B cell (primary cell): ENCODE data around the gene GAREM2. TPM values are rescaled to one million over a fixed set of nuclear protein-coding genes. Genes with fewer than 3 reads are reported as not detected.

ENCODE experiments used
- ATAC-seq: fragments of 200-7000 bp; cut with Tn5 transposase; one replicate; pipeline ENCODE4 v1.10.0; 2021; ENCODE audit warnings: low read depth, mild to moderate bottlenecking, moderate number of reproducible peaks, moderate library complexity
- CTCF ChIA-PET: fragments of 350-600 bp; sonication (Branson Sonifier 250); formaldehyde crosslinking; loops from one replicate; lab custom pipeline; 2021; ENCODE audit warnings: antibody characterized with exemption, inconsistent platforms; lab: Charles Lee
- POLR2A ChIA-PET: fragments of 350-600 bp; sonication (Branson Sonifier 250); formaldehyde crosslinking; loops from one replicate; lab custom pipeline; 2021; ENCODE audit warnings: antibody characterized with exemption; lab: Charles Lee
- DNase-seq: peaks from one replicate; pipeline ENCODE4 v3.0.0; 2013
- H2AFZ ChIP-seq: 2 replicates; pipeline ENCODE4 v1.6.1; 2012; ENCODE audit warnings: mild to moderate bottlenecking, low read depth, low read length; ENCODE audit not compliant: insufficient read depth, poor library complexity, severe bottlenecking
- H3K27ac ChIP-seq, 2 donors: 1 replicate in 1 of 2; 2 replicates in 1 of 2; pipeline ENCODE4 v1.5.1; 2012 to 2013; ENCODE audit warnings: low read length in 2 of 2, mild to moderate bottlenecking in 2 of 2, moderate library complexity in 1 of 2
- H3K27me3 ChIP-seq, 4 experiments: fragments of 200-600 bp in 1 of 4; sonication (generic) in 1 of 4; replicated peaks in 1 of 4; 1 replicate in 2 of 4; 2 replicates in 2 of 4; pipeline versions ENCODE4 v1.6.1 to v1.7.0; 2013 to 2016; ENCODE audit warnings: low read length in 3 of 4, mild to moderate bottlenecking in 2 of 4, mixed read lengths in 1 of 4, moderate library complexity in 1 of 4; ENCODE audit not compliant: insufficient read depth in 4 of 4, control insufficient read depth in 3 of 4; ENCODE audit errors: control extremely low read depth in 1 of 4
- H3K36me3 ChIP-seq, 2 experiments: replicated peaks in 1 of 2; 1 replicate in 1 of 2; 2 replicates in 1 of 2; pipeline versions ENCODE4 v1.6.1 to v1.7.1; 2013; ENCODE audit warnings: low read length in 1 of 2; ENCODE audit not compliant: insufficient read depth in 2 of 2, control insufficient read depth in 1 of 2; ENCODE audit errors: control extremely low read depth in 1 of 2, extremely low read depth in 1 of 2
- H3K4me1 ChIP-seq, 2 donors: fragments of 200-600 bp in 1 of 2; sonication (generic) in 1 of 2; 1 replicate in 1 of 2; 2 replicates in 1 of 2; pipeline versions ENCODE4 v1.5.1 to v1.6.1; 2013 to 2017; ENCODE audit warnings: low read length in 2 of 2; ENCODE audit not compliant: control insufficient read depth in 2 of 2, insufficient read depth in 2 of 2
- H3K4me2 ChIP-seq: replicated peaks from 2 replicates; pipeline ENCODE3; 2012; ENCODE audit warnings: mild to moderate bottlenecking, low read depth, low read length; ENCODE audit not compliant: poor library complexity, severe bottlenecking
- H3K4me3 ChIP-seq, 5 experiments: fragments of 200-600 bp in 1 of 5; sonication (generic) in 1 of 5; 1 replicate in 3 of 5; 2 replicates in 2 of 5; pipeline versions ENCODE4 v1.5.1 to v1.7.0; 2011 to 2016; ENCODE audit warnings: low read length in 4 of 5, mild to moderate bottlenecking in 4 of 5, low read depth in 2 of 5, control low read depth in 1 of 5, moderate library complexity in 1 of 5; ENCODE audit not compliant: insufficient read depth in 1 of 5; ENCODE audit errors: control extremely low read depth in 1 of 5, extremely low read depth in 1 of 5
- H3K79me2 ChIP-seq: fragments of 200-600 bp; sonication (generic); one replicate; pipeline ENCODE4 v1.6.0; 2016; ENCODE audit warnings: low read length; ENCODE audit not compliant: control insufficient read depth, insufficient read depth
- H3K9ac ChIP-seq: fragments of 200-600 bp; sonication (generic); 2 replicates; pipeline ENCODE4 v1.6.1; 2017; ENCODE audit warnings: mild to moderate bottlenecking, low read length, moderate library complexity
- H3K9me3 ChIP-seq, 3 donors: one replicate each; pipeline versions ENCODE4 v1.6.1 to v1.7.1; 2013; ENCODE audit warnings: low read length in 2 of 3; ENCODE audit not compliant: control insufficient read depth in 2 of 3, insufficient read depth in 1 of 3; ENCODE audit errors: control extremely low read depth in 1 of 3
- H4K20me1 ChIP-seq: 2 replicates; pipeline ENCODE4 v1.6.0; 2012; ENCODE audit warnings: mild to moderate bottlenecking, low read length; ENCODE audit not compliant: insufficient read depth, control insufficient read depth, poor library complexity, severe bottlenecking
- H3K27ac Mint-ChIP-seq: one replicate; pipeline ENCODE4 v1.8.0; 2021; ENCODE audit warnings: mixed read lengths
- H3K27me3 Mint-ChIP-seq: one replicate; pipeline ENCODE4 v1.8.0; 2021; ENCODE audit warnings: mixed read lengths
- H3K4me1 Mint-ChIP-seq: one replicate; pipeline ENCODE4 v1.8.0; 2021; ENCODE audit warnings: mixed read lengths
- H3K4me3 Mint-ChIP-seq: one replicate; pipeline ENCODE4 v1.8.0; 2021; ENCODE audit warnings: mixed read lengths
- H3K9me3 Mint-ChIP-seq: one replicate; pipeline ENCODE4 v1.8.0; 2022; ENCODE audit warnings: mixed read lengths; ENCODE audit not compliant: insufficient read depth
- CTCF ChIP-seq: fragments of 200-600 bp; IDR thresholded peaks from one replicate; pipeline ENCODE4 v1.8.0; 2022; ENCODE audit warnings: antibody characterized with exemption, mild to moderate bottlenecking
- EZH2 ChIP-seq: IDR thresholded peaks from 2 replicates; pipeline ENCODE4 v1.6.1; 2012; ENCODE audit warnings: borderline replicate concordance, low read depth, mild to moderate bottlenecking, moderate library complexity, low read length; ENCODE audit not compliant: insufficient read depth, poor library complexity, severe bottlenecking
- WGBS: methylation state at CpG from one replicate; pipeline ENCODE4 v1.1.5; 2013; ENCODE audit warnings: missing lambda C conversion rate; ENCODE audit not compliant: insufficient coverage; 5-methylcytosine and 5-hydroxymethylcytosine counted together
- intact Hi-C: fragments of 100-400 bp; cut with micrococcal nuclease; formaldehyde crosslinking; loops from one replicate; pipeline ENCODE4 v1.10.0; 2022
- polyA plus RNA-seq: library from polyadenylated mRNA; depleted of rRNA; stranded (reverse); fragments of >200 nt; gene quantifications from 2 replicates; pipeline ENCODE4 v1.2.3, GENCODE V29; 2012
- total RNA-seq, 2 donors: library from RNA; stranded (reverse); fragments of 120-200 nt in 1 of 2; gene quantifications; 1 replicate in 1 of 2; 2 replicates in 1 of 2; pipeline versions ENCODE4 v1.2.3 to v1.2.4, GENCODE V29; 2013 to 2022

The GAREM2 gene
- total and polyA plus RNA-seq, 2 donors (not counting 1 experiment from before 2014, with no cell fraction given): 0.27 to 1.7 TPM

GRCh38 chr2:26177122-26177521, 4.2 kb downstream of the GAREM2 start:
- no peak overlapping the region for H2AFZ ChIP-seq
- peaks cover 0 to 12% (median 0%) of the 10 kb centered on the region in 3 donors for H3K9me3 ChIP-seq
- ChIA-PET CTCF (interaction anchor here (0.6 to 1.2 kb wide), 2 partner anchors 20 to 230 kb away, joined by 3 read pairs; no protein-coding TSS in a partner anchor), POLR2A (no interaction called here)
- no peak for ATAC-seq
- WGBS: 94% methylated on average over 5 of the region's 7 CpGs
- H3K27ac ChIP-seq: no peak overlapping the region
- peaks cover 0 to 62% (median 25%) of the 10 kb centered on the region in 4 experiments for H3K27me3 ChIP-seq
- no peak overlapping the region for H3K4me3 ChIP-seq
- TF ChIP-seq EZH2 (no peak), CTCF (no peak)
- Mint-ChIP-seq H3K4me1 (peaks cover 16% of the 10 kb centered on the region), H3K27ac (no peak overlapping the region), H3K9me3 (no peaks in the 10 kb centered on the region), H3K4me3 (no peak overlapping the region), H3K27me3 (peaks cover 35% of the 10 kb centered on the region)
- no peaks in the 10 kb centered on the region for H3K36me3 ChIP-seq
- no peak overlapping the region for H3K4me2 ChIP-seq
- no peaks in the 10 kb centered on the region for H3K79me2 ChIP-seq
- no peak overlapping the region for H3K9ac ChIP-seq
- peaks cover 25 to 27% of the 10 kb centered on the region in 2 donors for H3K4me1 ChIP-seq
- no peaks in the 10 kb centered on the region for H4K20me1 ChIP-seq
- intact Hi-C loops: no loop called here
- DNase-seq: no peak

- DNase-seq: no peak
- ATAC-seq: no peak
- peak overlapping the region in 1 of 5 experiments; percentile 43 for H3K4me3 ChIP-seq
- ChIA-PET CTCF (no interaction called here), POLR2A (no interaction called here)
- Mint-ChIP-seq H3K9me3 (no peaks in the 10 kb centered on the region), H3K4me3 (peak overlapping the region; percentile 49), H3K27ac (no peak overlapping the region), H3K4me1 (peaks cover 14% of the 10 kb centered on the region), H3K27me3 (peaks cover 33% of the 10 kb centered on the region)
- intact Hi-C loops: no loop called here
- no CpG with 5 or more reads among the region's 3 CpGs for WGBS
- peaks cover 0 to 10% (median 0%) of the 10 kb centered on the region in 3 donors for H3K9me3 ChIP-seq
- TF ChIP-seq EZH2 (no peak), CTCF (no peak)
- H3K4me1 ChIP-seq: peaks cover 20 to 24% of the 10 kb centered on the region in 2 donors
- peaks cover 0 to 58% (median 24%) of the 10 kb centered on the region in 4 experiments for H3K27me3 ChIP-seq
- peak overlapping the region; percentile 80 for H3K4me2 ChIP-seq
- H3K9ac ChIP-seq: no peak overlapping the region
- no peaks in the 10 kb centered on the region for H3K36me3 ChIP-seq
- H3K27ac ChIP-seq: no peak overlapping the region
- no peaks in the 10 kb centered on the region for H3K79me2 ChIP-seq
- no peak overlapping the region for H2AFZ ChIP-seq
- H4K20me1 ChIP-seq: no peaks in the 10 kb centered on the region
Observed at GRCh38 chr2:26178246-26178645, 5.4 kb downstream of the GAREM2 start.
